H9 (cell line): ENCODE results near the gene ELANE. TPM values are rescaled to one million over a fixed set of nuclear protein-coding genes. Genes with fewer than 3 reads are reported as not detected.

Source experiments
- DNase-seq: peaks from one replicate; pipeline ENCODE4 v3.0.0-alpha.2; 2017
- H2AFZ ChIP-seq: one replicate; pipeline ENCODE4 v1.6.1; 2013; ENCODE audit warnings: mild to moderate bottlenecking, low read length, control low read depth, moderate library complexity
- H2AK5ac ChIP-seq: 2 replicates; pipeline ENCODE4 v1.6.1; 2013; ENCODE audit warnings: low read length, control low read depth, mixed read lengths; ENCODE audit not compliant: insufficient read length
- H2BK120ac ChIP-seq: one replicate; pipeline ENCODE4 v1.6.1; 2013; ENCODE audit warnings: low read depth, mild to moderate bottlenecking, low read length, control low read depth, inconsistent platforms; ENCODE audit not compliant: poor library complexity, severe bottlenecking
- H2BK12ac ChIP-seq: 2 replicates; pipeline ENCODE4 v1.6.1; 2013; ENCODE audit warnings: low read length, control low read depth, mixed read lengths, low read depth; ENCODE audit not compliant: insufficient read length
- H2BK15ac ChIP-seq: 2 replicates; pipeline ENCODE4 v1.6.1; 2013; ENCODE audit warnings: low read depth, low read length, control low read depth
- H2BK20ac ChIP-seq: one replicate; pipeline ENCODE4 v1.6.1; 2013; ENCODE audit warnings: low read depth, mild to moderate bottlenecking, low read length, control low read depth, inconsistent platforms; ENCODE audit not compliant: poor library complexity, severe bottlenecking
- H2BK5ac ChIP-seq: 2 replicates; pipeline ENCODE4 v1.6.1; 2013; ENCODE audit warnings: low read length, control low read depth, mixed read lengths; ENCODE audit not compliant: insufficient read length
- H3K14ac ChIP-seq: 2 replicates; pipeline ENCODE4 v1.6.1; 2013; ENCODE audit warnings: low read length, control low read depth; ENCODE audit not compliant: insufficient read depth
- H3K18ac ChIP-seq: 2 replicates; pipeline ENCODE4 v1.6.1; 2013; ENCODE audit warnings: low read depth, mild to moderate bottlenecking, mixed read lengths, low read length, control low read depth; ENCODE audit not compliant: insufficient read length
- H3K23ac ChIP-seq: 2 replicates; pipeline ENCODE4 v1.6.1; 2013; ENCODE audit warnings: low read length, control low read depth, mixed read lengths, low read depth; ENCODE audit not compliant: insufficient read length
- H3K23me2 ChIP-seq: 2 replicates; pipeline ENCODE4 v1.6.1; 2013; ENCODE audit warnings: low read depth, mild to moderate bottlenecking, mixed read lengths, low read length, control low read depth; ENCODE audit not compliant: insufficient read length, poor library complexity, severe bottlenecking
- H3K27ac ChIP-seq: 2 replicates; pipeline ENCODE4 v1.5.1; 2013; ENCODE audit warnings: low read length, control low read depth, mixed read lengths, low read depth; ENCODE audit not compliant: insufficient read length
- H3K27me3 ChIP-seq: 2 replicates; pipeline ENCODE4 v1.6.1; 2013; ENCODE audit warnings: low read length, control low read depth, inconsistent platforms; ENCODE audit not compliant: insufficient read depth
- H3K4ac ChIP-seq: 2 replicates; pipeline ENCODE4 v1.6.1; 2013; ENCODE audit warnings: low read depth, mild to moderate bottlenecking, control low read depth, inconsistent platforms, low read length, moderate library complexity
- H3K4me1 ChIP-seq: 2 replicates; pipeline ENCODE4 v1.6.1; 2013; ENCODE audit warnings: low read length, control low read depth, inconsistent platforms; ENCODE audit not compliant: insufficient read depth
- H3K4me2 ChIP-seq: 2 replicates; pipeline ENCODE4 v1.6.1; 2013; ENCODE audit warnings: low read length, control low read depth, mixed read lengths; ENCODE audit not compliant: insufficient read length, insufficient read depth
- H3K56ac ChIP-seq: 2 replicates; pipeline ENCODE4 v1.6.1; 2013; ENCODE audit warnings: low read depth, mild to moderate bottlenecking, mixed read lengths, low read length, control low read depth; ENCODE audit not compliant: insufficient read length
- H3K79me1 ChIP-seq: 2 replicates; pipeline ENCODE4 v1.6.1; 2013; ENCODE audit warnings: low read depth, mild to moderate bottlenecking, moderate library complexity, low read length, control low read depth, inconsistent platforms; ENCODE audit not compliant: insufficient read depth, poor library complexity, severe bottlenecking
- H3K79me2 ChIP-seq: 2 replicates; pipeline ENCODE4 v1.6.1; 2013; ENCODE audit warnings: low read length, control low read depth, inconsistent platforms; ENCODE audit not compliant: insufficient read depth
- H3K9ac ChIP-seq: 2 replicates; pipeline ENCODE4 v1.6.1; 2013; ENCODE audit warnings: low read length, control low read depth, mixed read lengths; ENCODE audit not compliant: insufficient read length; ENCODE audit errors: extremely low read depth
- H3K9me3 ChIP-seq: one replicate; pipeline ENCODE4 v1.6.1; 2013; ENCODE audit warnings: low read depth, low read length, inconsistent platforms; ENCODE audit not compliant: control insufficient read depth
- H3T11ph ChIP-seq: one replicate; pipeline ENCODE4 v1.6.1; 2013; ENCODE audit warnings: mild to moderate bottlenecking, low read length, control low read depth, inconsistent platforms
- H4K20me1 ChIP-seq: one replicate; pipeline ENCODE4 v1.6.1; 2013; ENCODE audit not compliant: control insufficient read depth, insufficient read length, insufficient read depth
- H4K5ac ChIP-seq: 2 replicates; pipeline ENCODE4 v1.6.1; 2013; ENCODE audit warnings: low read depth, mild to moderate bottlenecking, mixed read lengths, low read length, control low read depth; ENCODE audit not compliant: insufficient read length
- H4K8ac ChIP-seq: replicated peaks from 2 replicates; pipeline ENCODE4 v1.6.1; 2013; ENCODE audit warnings: low read length, control low read depth, mixed read lengths, low read depth; ENCODE audit not compliant: insufficient read length
- H4K91ac ChIP-seq: 2 replicates; pipeline ENCODE4 v1.6.1; 2013; ENCODE audit warnings: low read depth, mild to moderate bottlenecking, moderate library complexity, mixed read lengths, low read length, control low read depth; ENCODE audit not compliant: insufficient read length
- H3K27ac Mint-ChIP-seq, 3 experiments: 2 replicates in 2 of 3; 3 replicates in 1 of 3; pipeline ENCODE4 v1.8.0; 2020 to 2021; ENCODE audit warnings: mixed read lengths in 3 of 3, mild to moderate bottlenecking in 1 of 3, moderate library complexity in 1 of 3
- H3K27me3 Mint-ChIP-seq: 2 replicates; pipeline ENCODE4 v1.8.0; 2021; ENCODE audit warnings: low read depth, mild to moderate bottlenecking, moderate library complexity, mixed read lengths
- H3K36me3 Mint-ChIP-seq, 3 experiments: 2 replicates in 2 of 3; 3 replicates in 1 of 3; pipeline ENCODE4 v1.8.0; 2020 to 2021; ENCODE audit warnings: low read depth in 3 of 3, mixed read lengths in 3 of 3; ENCODE audit not compliant: insufficient read depth in 1 of 3
- H3K4me1 Mint-ChIP-seq, 2 experiments: 2 replicates each; pipeline ENCODE4 v1.8.0; 2020; ENCODE audit warnings: mixed read lengths in 2 of 2
- H3K4me3 Mint-ChIP-seq, 2 experiments: 2 replicates in 1 of 2; 3 replicates in 1 of 2; pipeline ENCODE4 v1.8.0; 2020 to 2021; ENCODE audit warnings: mild to moderate bottlenecking in 2 of 2, mixed read lengths in 2 of 2, moderate library complexity in 1 of 2
- H3K9me3 Mint-ChIP-seq, 2 experiments: 2 replicates in 1 of 2; 3 replicates in 1 of 2; pipeline ENCODE4 v1.8.0; 2020; ENCODE audit warnings: mild to moderate bottlenecking in 2 of 2, mixed read lengths in 2 of 2, moderate library complexity in 1 of 2
- CTCF ChIP-seq: fragments of 200-600 bp; sonication (generic); conservative IDR thresholded peaks from 3 replicates; pipeline ENCODE4 v1.8.0; 2021; ENCODE audit warnings: antibody characterized with exemption, mild to moderate bottlenecking
- WGBS: extraction: QIAGEN DNeasy Blood & Tissue Kit; methylation state at CpG from one replicate; pipeline ENCODE4 v1.1.7; 2013; ENCODE audit warnings: missing lambda C conversion rate, low lambda C conversion rate, mixed read lengths; ENCODE audit not compliant: insufficient read length; ENCODE audit errors: extremely low coverage; 5-methylcytosine and 5-hydroxymethylcytosine counted together
- total RNA-seq: library from RNA; stranded (reverse); gene quantifications from 2 replicates; pipeline ENCODE4 v1.2.1, GENCODE V29; 2021

The ELANE gene
- total RNA-seq, 1 experiment from 2014 or later: not detected

DNA sequence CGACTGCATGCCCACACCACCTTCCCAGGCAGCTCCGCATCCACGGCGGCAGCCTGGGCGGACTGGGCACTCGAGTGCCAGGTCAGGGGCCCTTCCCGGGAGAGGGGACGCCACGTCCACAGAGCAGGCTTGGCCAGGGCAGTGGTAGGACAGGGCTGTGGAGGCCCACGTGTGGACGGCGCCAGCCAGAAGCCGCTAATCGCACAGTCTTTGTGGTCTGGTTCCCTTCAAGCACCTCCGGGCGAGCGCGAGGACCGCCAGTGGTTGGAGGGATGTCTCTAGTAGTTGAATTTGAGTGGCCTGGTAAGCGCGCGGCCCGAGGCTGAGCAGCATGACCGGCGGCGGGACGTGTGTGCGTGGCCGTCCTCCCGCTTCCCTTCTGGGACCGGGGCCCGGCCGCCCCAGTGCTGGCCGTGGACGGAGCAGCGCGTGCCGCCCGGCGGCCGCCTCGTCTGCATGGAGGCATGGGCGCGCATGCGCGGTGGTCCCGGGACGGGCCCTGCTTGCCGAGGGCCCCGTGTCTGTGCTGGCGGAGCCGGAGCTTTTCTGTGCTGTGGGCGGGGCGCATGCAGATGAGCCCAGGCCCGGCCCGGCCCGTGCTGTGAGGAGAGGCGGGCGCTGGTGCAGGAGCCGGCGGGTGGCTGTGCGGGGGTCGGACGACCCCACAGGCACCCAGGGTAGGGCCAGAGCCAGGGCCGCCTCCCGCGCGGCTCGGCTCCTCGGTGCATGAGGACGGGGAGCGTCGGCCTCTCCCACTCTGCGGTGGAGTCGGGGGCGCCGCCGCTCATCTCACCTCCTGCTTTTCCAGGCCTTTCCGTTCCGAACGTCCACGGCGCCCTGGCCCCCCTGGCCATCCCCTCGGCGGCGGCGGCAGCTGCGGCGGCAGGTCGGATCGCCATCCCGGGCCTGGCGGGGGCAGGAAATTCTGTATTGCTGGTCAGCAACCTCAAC, 46.2 kb upstream of the ELANE start:
- Histone ChIP-seq H2BK120ac (no peak overlapping the region), H3K14ac (no peak overlapping the region), H2BK5ac (no peak overlapping the region), H3K4me2 (no peak overlapping the region), H2BK12ac (no peak overlapping the region), H4K20me1 (no peaks in the 10 kb centered on the region), H3K23me2 (no peaks in the 10 kb centered on the region), H3K4ac (no peak overlapping the region), H3K18ac (no peak overlapping the region), H2BK15ac (no peak overlapping the region), H4K91ac (no peak overlapping the region), H3K23ac (no peak overlapping the region), H4K5ac (no peak overlapping the region), H4K8ac (no peak overlapping the region), H3K79me1 (peaks cover 10% of the 10 kb centered on the region), H2BK20ac (no peak overlapping the region), H3K79me2 (peaks cover 36% of the 10 kb centered on the region; the same call in 1 of the 2 replicates), H3K27me3 (no peaks in the 10 kb centered on the region), H3K56ac (no peak overlapping the region), H3K9ac (no peak overlapping the region), H3K27ac (no peak overlapping the region), H2AFZ (no peak overlapping the region), H2AK5ac (no peak overlapping the region), H3K4me1 (no peaks in the 10 kb centered on the region), H3T11ph (no peak overlapping the region), H3K9me3 (no peaks in the 10 kb centered on the region)
- H3K4me3 Mint-ChIP-seq: no peak overlapping the region
- H3K4me1 Mint-ChIP-seq: peaks cover 10 to 22% of the 10 kb centered on the region in 2 experiments
- no peak for DNase-seq
- no peaks in the 10 kb centered on the region; the same call in 1 of the 2 replicates for H3K27me3 Mint-ChIP-seq
- no peak for TF ChIP-seq CTCF
- peaks cover 55 to 81% (median 77%) of the 10 kb centered on the region in 3 experiments for H3K36me3 Mint-ChIP-seq
- no peaks in the 10 kb centered on the region; a peak in 1 of 5 replicates for H3K9me3 Mint-ChIP-seq
- WGBS: no CpG with 5 or more reads among the region's 93 CpGs
- H3K27ac Mint-ChIP-seq: no peak overlapping the region
